Activated T-cell treated with anti-CD3 and anti-CD28 coated beads, Interleukin-2, amount 50 U/mL, for 4 hours (primary cell): ENCODE data around the gene ATP6V1B1. TPM values are rescaled to one million over a fixed set of nuclear protein-coding genes. Genes with fewer than 3 reads are reported as not detected.
A peak's percentile ranks its signal among the peaks of the same experiment; 100 is the strongest.

Experiments used
- ATAC-seq, 2 donors: fragments of 200-7000 bp; cut with Tn5 transposase; one replicate each; pipeline ENCODE4 v1.10.0; 2021
- DNase-seq: peaks from one replicate; pipeline ENCODE4 v3.0.0-alpha.2; 2020
- H3K27me3 Mint-ChIP-seq: one replicate; pipeline ENCODE4 v1.8.0; 2021; ENCODE audit warnings: low read depth, mixed read lengths
- H3K36me3 Mint-ChIP-seq: one replicate; pipeline ENCODE4 v1.8.0; 2022; ENCODE audit warnings: mixed read lengths; ENCODE audit not compliant: insufficient read depth
- H3K4me1 Mint-ChIP-seq: one replicate; pipeline ENCODE4 v1.8.0; 2021; ENCODE audit warnings: low read depth, mixed read lengths
- H3K4me3 Mint-ChIP-seq: one replicate; pipeline ENCODE4 v1.8.0; 2021; ENCODE audit warnings: mild to moderate bottlenecking, moderate library complexity, mixed read lengths
- H3K9me3 Mint-ChIP-seq: one replicate; pipeline ENCODE4 v1.8.0; 2021; ENCODE audit warnings: mixed read lengths
- total RNA-seq, 3 donors: library from RNA; stranded (reverse); gene quantifications; one replicate each; pipeline ENCODE4 v1.2.1, GENCODE V29; 2021

The ATP6V1B1 gene
- total RNA-seq, result not detected

GRCh38 chr2:70935468-70936164, at the start of gene ATP6V1B1:
ATP6V1B1 (plus strand) TSS chr2:70935900; CDS start chr2:70935955, 55 bp downstream.
- no peak for DNase-seq
- H3K4me3 Mint-ChIP-seq, result no peak within 1 kb of the TSS
- H3K36me3 Mint-ChIP-seq, result no peaks in the 10 kb centered on the region
- peaks cover 16% of the 10 kb centered on the region for H3K27me3 Mint-ChIP-seq
- ATAC-seq, result no peak
- no peaks in the 10 kb centered on the region for H3K4me1 Mint-ChIP-seq
- no peaks in the 10 kb centered on the region for H3K9me3 Mint-ChIP-seq

GRCh38 chr2:70886541-70886987, 49.1 kb upstream of the ATP6V1B1 start:
- H3K4me3 Mint-ChIP-seq, result peak overlapping the region; percentile 29
- peaks cover 27% of the 10 kb centered on the region for H3K4me1 Mint-ChIP-seq
- ATAC-seq (no peak), DNase-seq (no peak)
- H3K27me3 Mint-ChIP-seq, result peaks cover 85% of the 10 kb centered on the region
- H3K9me3 Mint-ChIP-seq, result no peaks in the 10 kb centered on the region
- no peaks in the 10 kb centered on the region for H3K36me3 Mint-ChIP-seq

- Mint-ChIP-seq H3K4me1 (peaks cover 27% of the 10 kb centered on the region), H3K36me3 (no peaks in the 10 kb centered on the region), H3K27me3 (peaks cover 86% of the 10 kb centered on the region), H3K9me3 (no peaks in the 10 kb centered on the region), H3K4me3 (peak overlapping the region; percentile 50)
- DNase-seq (no peak), ATAC-seq (no peak)
These were observed 48.5 kb upstream of the ATP6V1B1 start for GRCh38 chr2:70887208-70887549.

- H3K36me3 Mint-ChIP-seq, result no peaks in the 10 kb centered on the region
- peaks cover 27% of the 10 kb centered on the region for H3K4me1 Mint-ChIP-seq
- DNase-seq (no peak), ATAC-seq (peak; percentile 28 to 66)
- no peaks in the 10 kb centered on the region for H3K9me3 Mint-ChIP-seq
- peaks cover 86% of the 10 kb centered on the region for H3K27me3 Mint-ChIP-seq
- H3K4me3 Mint-ChIP-seq, result peak overlapping the region; percentile 48
These were observed 48.0 kb upstream of the ATP6V1B1 start for GRCh38 chr2:70887550-70888246.

- ATAC-seq, result peak; percentile 10 to 38
- no peak for DNase-seq
- no peaks in the 10 kb centered on the region for H3K9me3 Mint-ChIP-seq
- H3K36me3 Mint-ChIP-seq, result no peaks in the 10 kb centered on the region
- H3K4me3 Mint-ChIP-seq, result peak overlapping the region; percentile 48
- peaks cover 86% of the 10 kb centered on the region for H3K27me3 Mint-ChIP-seq
- H3K4me1 Mint-ChIP-seq, result peaks cover 27% of the 10 kb centered on the region
These were observed 47.3 kb upstream of the ATP6V1B1 start for GRCh38 chr2:70888366-70888922.

DNA sequence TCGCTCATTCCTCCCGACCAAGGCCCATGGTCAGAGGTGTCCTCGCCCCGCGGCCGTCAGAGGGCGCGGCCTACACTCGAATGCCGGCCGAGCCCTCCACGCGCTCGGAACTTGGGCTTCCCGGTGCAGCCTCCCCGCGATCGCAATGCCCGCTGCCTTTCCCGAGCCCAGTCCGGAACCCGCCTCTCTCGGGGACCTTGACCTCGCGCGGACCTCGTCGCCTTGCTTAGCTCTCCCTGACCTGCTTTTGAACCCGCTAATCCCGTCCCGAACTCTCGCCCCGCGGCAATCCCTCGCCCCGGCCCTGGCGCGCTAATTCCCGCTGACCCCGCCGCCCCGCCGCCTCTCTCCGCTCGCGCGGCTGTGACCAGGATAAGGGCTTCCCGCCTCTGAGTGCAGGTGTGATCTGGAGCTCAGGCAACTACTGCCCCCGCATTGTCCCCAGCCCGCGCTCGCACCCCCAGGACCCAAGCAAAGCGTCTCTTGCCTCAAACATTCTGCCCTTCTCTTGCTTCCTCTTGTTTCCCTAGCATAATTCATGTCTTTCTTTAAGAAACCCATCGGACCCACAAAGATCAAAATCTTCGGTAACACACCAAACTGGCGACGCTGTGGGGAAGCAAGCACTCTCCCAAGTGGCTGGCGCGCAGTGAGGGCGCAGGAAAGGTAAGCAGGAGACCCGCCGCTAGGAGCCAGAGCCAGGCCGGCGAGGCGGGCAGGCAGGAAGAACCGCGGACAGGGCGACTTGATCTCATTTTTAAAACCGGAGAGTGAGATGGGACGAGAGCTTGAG, 46.6 kb upstream of the ATP6V1B1 start:
- peak in 1 of 2 donors; percentile 21 for ATAC-seq
- Mint-ChIP-seq H3K9me3 (no peaks in the 10 kb centered on the region), H3K4me1 (peaks cover 27% of the 10 kb centered on the region)

DNA sequence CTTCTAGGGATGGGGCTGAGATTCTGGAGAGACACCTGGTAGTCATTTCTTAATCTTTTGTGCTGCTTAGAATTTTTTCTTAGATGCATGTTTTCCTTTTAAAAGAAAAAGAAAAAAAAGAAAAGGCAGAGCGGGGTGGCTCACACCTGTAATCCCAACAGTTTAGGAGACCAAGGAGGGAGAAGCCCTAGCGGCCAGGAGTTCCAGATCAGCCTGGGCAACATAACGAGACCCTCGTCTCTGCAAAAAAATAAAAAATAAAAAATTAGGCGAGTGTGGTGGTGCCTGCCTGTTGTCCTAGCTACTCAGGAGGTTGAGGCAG, 46.0 kb upstream of the ATP6V1B1 start:
- no peaks in the 10 kb centered on the region for H3K9me3 Mint-ChIP-seq
- H3K4me3 Mint-ChIP-seq, result peak overlapping the region; percentile 74
- no peak for DNase-seq
- no peak for ATAC-seq
- no peaks in the 10 kb centered on the region for H3K36me3 Mint-ChIP-seq
- H3K27me3 Mint-ChIP-seq, result peaks cover 87% of the 10 kb centered on the region
- peaks cover 27% of the 10 kb centered on the region for H3K4me1 Mint-ChIP-seq

More for the DNA sequence above, 46.6 kb upstream of the ATP6V1B1 start:
- DNase-seq, result no peak
- Mint-ChIP-seq H3K4me3 (peak overlapping the region; percentile 74), H3K36me3 (no peaks in the 10 kb centered on the region), H3K27me3 (peaks cover 86% of the 10 kb centered on the region)

- Mint-ChIP-seq H3K4me3 (no peak overlapping the region), H3K9me3 (no peaks in the 10 kb centered on the region), H3K36me3 (no peaks in the 10 kb centered on the region), H3K4me1 (peaks cover 27% of the 10 kb centered on the region), H3K27me3 (peaks cover 89% of the 10 kb centered on the region)
- no peak for ATAC-seq
- no peak for DNase-seq
These were observed 45.1 kb upstream of the ATP6V1B1 start for GRCh38 chr2:70890469-70891065.

- ATAC-seq (no peak), DNase-seq (no peak)
- Mint-ChIP-seq H3K4me1 (peaks cover 27% of the 10 kb centered on the region), H3K36me3 (no peaks in the 10 kb centered on the region), H3K9me3 (no peaks in the 10 kb centered on the region), H3K27me3 (peaks cover 94% of the 10 kb centered on the region), H3K4me3 (no peak overlapping the region)
These were observed 43.9 kb upstream of the ATP6V1B1 start for GRCh38 chr2:70891572-70892357.

DNA sequence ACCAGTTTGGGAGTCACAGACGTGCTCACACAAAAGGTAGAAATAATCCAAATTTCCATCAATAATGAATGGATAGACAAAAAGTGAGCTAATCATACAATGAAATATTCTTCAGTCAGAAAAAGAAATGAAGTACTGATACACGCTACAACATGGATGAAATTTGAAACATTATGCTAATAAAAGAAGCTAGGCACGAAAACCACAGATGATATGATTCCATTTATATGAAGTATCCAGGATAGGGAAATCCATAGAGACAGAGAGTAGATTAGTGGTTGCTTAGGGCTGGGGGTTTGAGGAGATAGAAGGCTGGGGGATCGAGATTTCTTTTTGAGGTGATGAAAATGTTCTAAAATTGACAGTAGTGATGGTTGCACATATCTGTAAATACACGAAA, 43.0 kb upstream of the ATP6V1B1 start:
- H3K9me3 Mint-ChIP-seq, result no peaks in the 10 kb centered on the region
- no peak overlapping the region for H3K4me3 Mint-ChIP-seq
- H3K4me1 Mint-ChIP-seq, result peaks cover 20% of the 10 kb centered on the region
- DNase-seq, result no peak
- peaks cover 94% of the 10 kb centered on the region for H3K27me3 Mint-ChIP-seq
- no peak for ATAC-seq
- H3K36me3 Mint-ChIP-seq, result no peaks in the 10 kb centered on the region

DNA sequence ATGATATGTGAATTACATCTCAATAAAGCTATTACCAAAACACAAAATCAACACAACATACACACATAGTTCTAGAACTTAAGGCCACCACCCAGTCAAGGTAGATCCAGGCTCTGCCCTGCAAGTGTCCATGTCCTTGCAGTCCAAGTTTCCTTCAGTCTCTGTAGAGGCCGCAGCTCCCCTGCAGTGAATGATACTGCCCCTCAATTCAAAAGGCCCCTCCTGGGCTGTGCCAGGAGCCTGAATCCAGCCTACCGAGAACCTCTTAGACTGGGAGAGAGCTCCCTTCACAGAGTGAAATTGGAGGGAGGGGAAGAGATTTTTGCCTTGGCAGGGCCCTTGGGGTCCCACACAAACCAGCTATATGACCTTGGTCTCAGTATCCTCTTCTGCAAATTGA, 42.5 kb upstream of the ATP6V1B1 start:
- no peak overlapping the region for H3K4me3 Mint-ChIP-seq

GRCh38 chr2:70894765-70895164, 40.9 kb upstream of the ATP6V1B1 start:
- H3K4me3 Mint-ChIP-seq, result no peak overlapping the region
- H3K36me3 Mint-ChIP-seq, result no peaks in the 10 kb centered on the region
- H3K4me1 Mint-ChIP-seq, result peaks cover 5% of the 10 kb centered on the region
- peaks cover 94% of the 10 kb centered on the region for H3K27me3 Mint-ChIP-seq
- ATAC-seq (no peak), DNase-seq (no peak)
- H3K9me3 Mint-ChIP-seq, result no peaks in the 10 kb centered on the region

More for the DNA sequence above, 42.5 kb upstream of the ATP6V1B1 start:
- Mint-ChIP-seq H3K36me3 (no peaks in the 10 kb centered on the region), H3K9me3 (no peaks in the 10 kb centered on the region), H3K27me3 (peaks cover 94% of the 10 kb centered on the region), H3K4me1 (peaks cover 15% of the 10 kb centered on the region)
- ATAC-seq (no peak), DNase-seq (no peak)

GRCh38 chr2:70895249-70895648, 40.5 kb upstream of the ATP6V1B1 start:
- H3K36me3 Mint-ChIP-seq, result no peaks in the 10 kb centered on the region
- H3K27me3 Mint-ChIP-seq, result peaks cover 94% of the 10 kb centered on the region
- no peaks in the 10 kb centered on the region for H3K9me3 Mint-ChIP-seq
- ATAC-seq (no peak), DNase-seq (no peak)
- H3K4me1 Mint-ChIP-seq, result peaks cover 5% of the 10 kb centered on the region
- no peak overlapping the region for H3K4me3 Mint-ChIP-seq
